Measurements from ENCODE around the gene ACTRT2. TPM values are rescaled to one million over a fixed set of nuclear protein-coding genes. Genes with fewer than 3 reads are reported as not detected.

The ACTRT2 gene
- total and polyA plus RNA-seq, 2 donors (not counting 3 experiments of a cell fraction or from before 2014, with no cell fraction given) = not detected

GRCh38 chr1:3026124-3026523 lies 4.9 kb downstream of the ACTRT2 start:
- FAIRE-seq (no peak), DNase-seq (ENCODE audit: low read depth, low spot score) (no peak)
- Histone ChIP-seq H3K79me2 (ENCODE audit: control insufficient read depth, insufficient read depth, low read length) (no peaks in the 10 kb centered on the region), H3K27me3 (ENCODE audit: control insufficient read depth in 2 of 2, insufficient read depth in 2 of 2, low read length in 2 of 2) (no peaks in the 10 kb centered on the region), H3K9ac (replicated peaks; ENCODE audit: extremely low read depth, insufficient read depth, low read length) (no peak overlapping the region), H2AFZ (ENCODE audit: low read depth, low read length) (no peak overlapping the region), H3K4me3 (replicated peaks in 1 of 3; ENCODE audit: insufficient read depth in 1 of 3, low read depth in 1 of 3, low read length in 3 of 3) (no peak overlapping the region), H3K9me3 (replicated peaks; ENCODE audit: control insufficient read depth, insufficient read depth, low read length) (peaks cover 4% of the 10 kb centered on the region), H4K20me1 (replicated peaks; ENCODE audit: control insufficient read depth, extremely low read depth, insufficient read depth, low read length) (no peaks in the 10 kb centered on the region), H3K4me1 (ENCODE audit: control insufficient read depth, extremely low read depth, insufficient read depth, low read length) (no peaks in the 10 kb centered on the region), H3K36me3 (ENCODE audit: control insufficient read depth in 2 of 2, extremely low read depth in 1 of 2, insufficient read depth in 2 of 2, low read length in 2 of 2) (no peaks in the 10 kb centered on the region), H3K27ac (ENCODE audit: insufficient read depth, low read depth, low read length) (no peak overlapping the region), H3K9me1 (replicated peaks; ENCODE audit: control insufficient read depth, extremely low read depth, insufficient read depth, low read length) (no peaks in the 10 kb centered on the region), H3K4me2 (ENCODE audit: insufficient read depth, low read length) (no peak overlapping the region)
- TF ChIP-seq EZH2 (IDR thresholded peaks at IDR 0.05; ENCODE audit: borderline replicate concordance, low read depth, low read length, severe bottlenecking) = no peak
- TF ChIP-seq GATA2 (IDR thresholded peaks at IDR 0.05; ENCODE audit: insufficient read depth, insufficient read length, low read depth, low read length) = no peak
- no peak for TF ChIP-seq MAX (IDR thresholded peaks at IDR 0.05; ENCODE audit: insufficient read depth, insufficient read length)
- no peak for TF ChIP-seq CTCF (IDR thresholded peaks at IDR 0.05; ENCODE audit: extremely low read depth in 1 of 2, insufficient read depth in 1 of 2, low read depth in 1 of 2, low read length in 2 of 2)
- no peak for TF ChIP-seq FOS (IDR thresholded peaks at IDR 0.05; ENCODE audit: borderline replicate concordance, insufficient read depth, low read length)
- no peak for TF ChIP-seq POLR2A (IDR thresholded peaks at IDR 0.05; ENCODE audit: low read depth, low read length)
- TF ChIP-seq JUN (IDR thresholded peaks at IDR 0.05; ENCODE audit: borderline replicate concordance, insufficient read depth, insufficient read length, low read depth) = no peak
- no TSS peak for BruUV-seq (replicated peaks)
- intact Hi-C loops (cut with micrococcal nuclease) = no loop called here
- dilution Hi-C loops (cut with MboI; ENCODE audit: extremely low pct_ligation_motif_present, low sequenced_read_pairs) = no loop called here
- CTCF ChIA-PET = no interaction called here
- POLR2A ChIA-PET = no interaction called here

Measured in endothelial cell of umbilical vein (primary cell).